IMR-90 (cell line): ENCODE measurements around the gene GNAO1. TPM values are rescaled to one million over a fixed set of nuclear protein-coding genes. Genes with fewer than 3 reads are reported as not detected.

Source experiments
- ATAC-seq: fragments of 200-7000 bp; cut with Tn5 transposase; 2 replicates; pipeline ENCODE4 v1.9.1; 2020; ENCODE audit warnings: low read depth, mild to moderate bottlenecking, moderate library complexity
- BruUV-seq: library from RNA; stranded (reverse); fragments of 400-500 nt; replicated peaks from 2 replicates; lab custom pipeline; 2021; lab: Mats Ljungman, UMichigan
- CTCF ChIA-PET: fragments of 300-600 bp; formaldehyde crosslinking; extraction: SDS; loops from one replicate; lab custom pipeline; 2021; ENCODE audit warnings: antibody characterized with exemption; lab: Yijun Ruan, JAX
- POLR2A ChIA-PET: fragments of 300-600 bp; sonication (Branson Sonifier 250); formaldehyde crosslinking; loops from one replicate; lab custom pipeline; 2022; ENCODE audit warnings: antibody characterized with exemption; ENCODE audit not compliant: unreplicated experiment; lab: Charles Lee
- DNase-seq: peaks from one replicate; pipeline ENCODE4 v3.0.0; 2013
- H2AFZ ChIP-seq: replicated peaks from 2 replicates; pipeline ENCODE3; 2013; ENCODE audit warnings: low read length, mild to moderate bottlenecking; ENCODE audit not compliant: poor library complexity
- H2AK5ac ChIP-seq: 2 replicates; pipeline ENCODE4 v1.6.1; 2013; ENCODE audit warnings: low read depth, low read length, inconsistent platforms
- H2AK9ac ChIP-seq: replicated peaks from 2 replicates; pipeline ENCODE3; 2013; ENCODE audit warnings: mild to moderate bottlenecking, low read depth, low read length, moderate library complexity; ENCODE audit not compliant: poor library complexity
- H2BK120ac ChIP-seq: 2 replicates; pipeline ENCODE4 v1.6.1; 2013; ENCODE audit warnings: low read depth, low read length, inconsistent platforms
- H2BK15ac ChIP-seq: 3 replicates; pipeline ENCODE4 v1.6.1; 2013; ENCODE audit warnings: low read depth, low read length, inconsistent platforms
- H2BK20ac ChIP-seq: 2 replicates; pipeline ENCODE4 v1.6.1; 2013; ENCODE audit warnings: low read depth, mild to moderate bottlenecking, inconsistent platforms, low read length, moderate library complexity
- H2BK5ac ChIP-seq: 2 replicates; pipeline ENCODE4 v1.6.1; 2013; ENCODE audit warnings: mild to moderate bottlenecking, low read depth, low read length, inconsistent platforms; ENCODE audit not compliant: poor library complexity, severe bottlenecking
- H3K14ac ChIP-seq: replicated peaks from 2 replicates; pipeline ENCODE4 v1.6.1; 2013; ENCODE audit warnings: low read depth, low read length, inconsistent platforms
- H3K18ac ChIP-seq: 2 replicates; pipeline ENCODE4 v1.6.1; 2013; ENCODE audit warnings: low read depth, low read length, control low read depth
- H3K23ac ChIP-seq: 2 replicates; pipeline ENCODE4 v1.6.1; 2013; ENCODE audit warnings: low read depth, low read length, inconsistent platforms
- H3K27ac ChIP-seq: 2 replicates; pipeline ENCODE4 v1.5.1; 2013; ENCODE audit warnings: mild to moderate bottlenecking, control low read depth, low read length; ENCODE audit not compliant: insufficient read depth
- H3K27me3 ChIP-seq: 2 replicates; pipeline ENCODE4 v1.6.1; 2013; ENCODE audit warnings: low read length; ENCODE audit not compliant: control insufficient read depth, insufficient read depth
- H3K36me3 ChIP-seq: 2 replicates; pipeline ENCODE4 v1.6.1; 2013; ENCODE audit warnings: low read length, mixed read lengths; ENCODE audit not compliant: control insufficient read depth, insufficient read depth
- H3K4ac ChIP-seq: 2 replicates; pipeline ENCODE4 v1.6.1; 2013; ENCODE audit warnings: low read depth, low read length, inconsistent platforms
- H3K4me1 ChIP-seq: 2 replicates; pipeline ENCODE4 v1.6.1; 2013; ENCODE audit warnings: low read length, mixed read lengths; ENCODE audit not compliant: control insufficient read depth, insufficient read depth
- H3K4me2 ChIP-seq: 2 replicates; pipeline ENCODE4 v1.6.1; 2013; ENCODE audit warnings: low read depth, mild to moderate bottlenecking, control low read depth, low read length, moderate library complexity
- H3K4me3 ChIP-seq: 2 replicates; pipeline ENCODE4 v1.5.1; 2013; ENCODE audit warnings: low read depth, mild to moderate bottlenecking, control low read depth, low read length, moderate library complexity; ENCODE audit not compliant: insufficient read depth
- H3K56ac ChIP-seq: 2 replicates; pipeline ENCODE4 v1.6.1; 2013; ENCODE audit warnings: low read length, inconsistent platforms; ENCODE audit not compliant: insufficient read depth; ENCODE audit errors: extremely low read depth
- H3K79me1 ChIP-seq, 2 experiments: 2 replicates each; pipeline ENCODE4 v1.6.1; 2013; ENCODE audit warnings: low read length in 2 of 2, inconsistent platforms in 1 of 2, low read depth in 1 of 2
- H3K9ac ChIP-seq: 2 replicates; pipeline ENCODE4 v1.6.1; 2013; ENCODE audit warnings: low read depth, low read length, control low read depth
- H3K9me1 ChIP-seq: 2 replicates; pipeline ENCODE4 v1.6.1; 2013; ENCODE audit warnings: low read length, inconsistent platforms; ENCODE audit not compliant: insufficient read depth
- H3K9me3 ChIP-seq: 2 replicates; pipeline ENCODE4 v1.6.1; 2013; ENCODE audit warnings: low read length; ENCODE audit not compliant: control insufficient read depth, insufficient read depth
- H4K20me1 ChIP-seq: 2 replicates; pipeline ENCODE4 v1.6.1; 2013; ENCODE audit warnings: low read length, inconsistent platforms; ENCODE audit not compliant: insufficient read depth
- H4K5ac ChIP-seq: 2 replicates; pipeline ENCODE4 v1.6.1; 2013; ENCODE audit warnings: mild to moderate bottlenecking, low read depth, low read length, control low read depth
- H4K8ac ChIP-seq, 2 experiments: 2 replicates each; pipeline ENCODE4 v1.6.1; 2013; ENCODE audit warnings: low read depth in 2 of 2, low read length in 2 of 2, control low read depth in 1 of 2, inconsistent platforms in 1 of 2
- H4K91ac ChIP-seq: 2 replicates; pipeline ENCODE4 v1.6.1; 2013; ENCODE audit warnings: low read depth, low read length, inconsistent platforms; ENCODE audit not compliant: insufficient read depth
- CEBPB ChIP-seq: IDR thresholded peaks from 2 replicates; pipeline ENCODE4 v1.6.1; 2012; ENCODE audit warnings: low read depth, low read length, improper control_type of control experiment
- CHD1 ChIP-seq: IDR thresholded peaks from 2 replicates; pipeline ENCODE4 v1.6.1; 2012; ENCODE audit warnings: low read depth, low read length, improper control_type of control experiment
- CTCF ChIP-seq: conservative IDR thresholded peaks from 2 replicates; pipeline ENCODE4 v1.5.1; 2012; ENCODE audit warnings: mild to moderate bottlenecking, low read depth, low read length, improper control_type of control experiment
- ELK1 ChIP-seq: fragments of 150-350 bp; IDR thresholded peaks from 2 replicates; pipeline ENCODE4 v1.6.1; 2016; ENCODE audit warnings: low read depth, mild to moderate bottlenecking, low read length, moderate library complexity, borderline replicate concordance
- NFE2L2 ChIP-seq: fragments of 150-350 bp; IDR thresholded peaks from 2 replicates; pipeline ENCODE4 v1.6.1; 2016; ENCODE audit warnings: low read depth, mild to moderate bottlenecking, low read length
- RCOR1 ChIP-seq: IDR thresholded peaks from 2 replicates; pipeline ENCODE4 v1.6.1; 2012; ENCODE audit warnings: mild to moderate bottlenecking, low read length, improper control_type of control experiment; ENCODE audit not compliant: insufficient replicate concordance
- USF2 ChIP-seq: fragments of 150-350 bp; IDR thresholded peaks from 2 replicates; pipeline ENCODE4 v1.6.1; 2017; ENCODE audit warnings: mild to moderate bottlenecking, antibody characterized with exemption, low read length, low read depth
- WGBS, 2 experiments: methylation state at CpG; one replicate each; pipeline versions ENCODE4 v1.1.5 to v1.1.7; 2013; ENCODE audit warnings: missing lambda C conversion rate in 2 of 2; ENCODE audit not compliant: insufficient read length in 1 of 2; ENCODE audit errors: extremely low coverage in 2 of 2; 5-methylcytosine and 5-hydroxymethylcytosine counted together
- dilution Hi-C: fragments of 300-500 bp; cut with HindIII; formaldehyde crosslinking; loops from one replicate; pipeline ENCODE4 v1.14.3; 2018; ENCODE audit warnings: low sequenced_read_pairs; ENCODE audit not compliant: unreplicated experiment
- in situ Hi-C: fragments of 300-500 bp; cut with MboI; formaldehyde crosslinking; loops from 3 replicates; pipeline ENCODE4 v1.14.3; 2019; ENCODE audit warnings: low sequenced_read_pairs, inconsistent platforms, mixed read lengths
- intact Hi-C: fragments of 100-400 bp; cut with micrococcal nuclease; formaldehyde crosslinking; loops from 2 replicates; pipeline ENCODE4 v1.10.0; 2022
- polyA plus RNA-seq, 3 experiments: library from polyadenylated mRNA; depleted of rRNA; stranded (reverse); fragments of >200 nt; gene quantifications; 2 replicates each; pipeline ENCODE4 v1.2.3, GENCODE V29; 2012; ENCODE audit warnings: low replicate concordance in 1 of 3
- total RNA-seq: library from RNA; depleted of rRNA; stranded (reverse); fragments of >200 nt; gene quantifications from 2 replicates; pipeline ENCODE4 v1.2.3, GENCODE V29; 2012

Gene GNAO1
- total and polyA plus RNA-seq, 2 of the 4 experiments (the other 2 are of a cell fraction): under 0.01 to 0.07 TPM

- no peak overlapping the region for H3K18ac ChIP-seq
- H2AK9ac ChIP-seq: no peak overlapping the region
- no peak for DNase-seq
- H3K27me3 ChIP-seq: peaks cover 27% of the 10 kb centered on the region; the same call in 1 of the 2 replicates
- H3K9ac ChIP-seq: no peak overlapping the region
- POLR2A ChIA-PET: no interaction called here
- H2BK20ac ChIP-seq: no peak overlapping the region
- H4K5ac ChIP-seq: no peak overlapping the region
- H4K91ac ChIP-seq: no peak overlapping the region
- no peaks in the 10 kb centered on the region for H4K20me1 ChIP-seq
- H3K79me1 ChIP-seq: no peaks in the 10 kb centered on the region
- no peak overlapping the region for H2AK5ac ChIP-seq
- H3K27ac ChIP-seq: no peak overlapping the region
- dilution Hi-C loops (no loop called here), in situ Hi-C loops (loop anchor here (25.0 kb wide), 2 partner anchors 590 to 840 kb away; no protein-coding TSS in a partner anchor), intact Hi-C loops (loop anchor here (5.0 kb wide), 1 partner anchor 110 kb away; the partner anchor contains the start of gene GNAO1)
- H2AFZ ChIP-seq: no peak overlapping the region
- no peaks in the 10 kb centered on the region for H3K36me3 ChIP-seq
- H2BK120ac ChIP-seq: no peak overlapping the region
- H3K9me1 ChIP-seq: no peaks in the 10 kb centered on the region; the same call in 1 of the 2 replicates
- H3K4me3 ChIP-seq: no peak overlapping the region
- no peak overlapping the region for H3K4me2 ChIP-seq
- no peak for ATAC-seq
- no peak overlapping the region for H2BK5ac ChIP-seq
- H2BK15ac ChIP-seq: no peak overlapping the region
- H4K8ac ChIP-seq: no peak overlapping the region
- no peak for TF ChIP-seq USF2
- TF ChIP-seq CEBPB: no peak
- no peak for TF ChIP-seq NFE2L2
- no peak for TF ChIP-seq CTCF
- TF ChIP-seq CHD1: no peak
- no peak for TF ChIP-seq RCOR1
- no peak for TF ChIP-seq ELK1
- no peaks in the 10 kb centered on the region for H3K9me3 ChIP-seq
- no peak overlapping the region for H3K4ac ChIP-seq
- no peak overlapping the region for H3K56ac ChIP-seq
- CTCF ChIA-PET: no interaction called here
- no TSS peak for BruUV-seq
- WGBS, 2 experiments: 100% methylated on average over 3 of the region's 5 CpGs; no CpG with 5 or more reads in 1 of the 2 experiments
- no peak overlapping the region for H3K23ac ChIP-seq
- peaks cover 7% of the 10 kb centered on the region for H3K4me1 ChIP-seq
- H3K14ac ChIP-seq: no peak overlapping the region
Measured at GRCh38 chr16:56302506-56302905, 111.2 kb downstream of the GNAO1 start.
